Activated T-cell treated with anti-CD3 and anti-CD28 coated beads, Interleukin-2, amount 50 U/mL, for 48 hours (primary cell): ENCODE data around the gene CAP1.
A peak's percentile ranks its signal among the peaks of the same experiment; 100 is the strongest.
"Not testable (repeated sequence)": the region's sequence is repeated elsewhere in the genome, so short reads cannot be mapped to it uniquely, and the experiment has no call there.

Experiments
- DNase-seq, 2 experiments: peaks; one replicate each; pipeline ENCODE4 v3.0.0-alpha.2; 2020

Gene CAP1

GRCh38 chr1:40040511-40041465 is at the start of gene CAP1:
Gene CAP1, plus strand, starts transcription at chr1:40040729. Its CDS starts 18,618 bp downstream, at chr1:40059347.
- peak; percentile 100 for DNase-seq

- DNase-seq: no peak
These were observed 48.3 kb upstream of the CAP1 start for GRCh38 chr1:39992234-39992633.

- DNase-seq: no peak
These were observed 47.6 kb upstream of the CAP1 start for GRCh38 chr1:39992888-39993287.

GRCh38 chr1:39995973-39996393 is 44.5 kb upstream of the CAP1 start:
- DNase-seq: no peak

- no peak for DNase-seq
These were observed 44.0 kb upstream of the CAP1 start for GRCh38 chr1:39996396-39997004.

GRCh38 chr1:40001456-40001855 is 39.1 kb upstream of the CAP1 start:
- no peak for DNase-seq

- DNase-seq: no peak
These were observed 37.1 kb upstream of the CAP1 start for GRCh38 chr1:40003156-40004093.

- DNase-seq: no peak
These were observed 35.7 kb upstream of the CAP1 start for GRCh38 chr1:40004857-40005256.

GRCh38 chr1:40007481-40008034 is 33.0 kb upstream of the CAP1 start:
- DNase-seq: not testable (repeated sequence)

GRCh38 chr1:40011198-40011597 is 29.3 kb upstream of the CAP1 start:
- DNase-seq: no peak

GRCh38 chr1:40014253-40014706 is 26.2 kb upstream of the CAP1 start:
- DNase-seq: no peak

- no peak for DNase-seq
These were observed 25.5 kb upstream of the CAP1 start for GRCh38 chr1:40014812-40015594.

GRCh38 chr1:40017951-40018575 is 22.5 kb upstream of the CAP1 start:
- no peak for DNase-seq

- DNase-seq: no peak
These were observed 20.0 kb upstream of the CAP1 start for GRCh38 chr1:40020447-40021085.

GRCh38 chr1:40023379-40023944 is 17.1 kb upstream of the CAP1 start:
- no peak for DNase-seq

- DNase-seq: no peak
These were observed 15.9 kb upstream of the CAP1 start for GRCh38 chr1:40024671-40025070.

GRCh38 chr1:40027647-40028046 is 12.9 kb upstream of the CAP1 start:
- DNase-seq: no peak

GRCh38 chr1:40029608-40030007 is 10.9 kb upstream of the CAP1 start:
- no peak for DNase-seq

GRCh38 chr1:40030528-40031135 is 9.9 kb upstream of the CAP1 start:
- no peak for DNase-seq
